ENCODE measurements around the gene ABCC1. TPM values are rescaled to one million over a fixed set of nuclear protein-coding genes. Genes with fewer than 3 reads are reported as not detected.

Gene ABCC1
- total RNA-seq, 1 donor from 2014 or later = 11.6 TPM

DNA sequence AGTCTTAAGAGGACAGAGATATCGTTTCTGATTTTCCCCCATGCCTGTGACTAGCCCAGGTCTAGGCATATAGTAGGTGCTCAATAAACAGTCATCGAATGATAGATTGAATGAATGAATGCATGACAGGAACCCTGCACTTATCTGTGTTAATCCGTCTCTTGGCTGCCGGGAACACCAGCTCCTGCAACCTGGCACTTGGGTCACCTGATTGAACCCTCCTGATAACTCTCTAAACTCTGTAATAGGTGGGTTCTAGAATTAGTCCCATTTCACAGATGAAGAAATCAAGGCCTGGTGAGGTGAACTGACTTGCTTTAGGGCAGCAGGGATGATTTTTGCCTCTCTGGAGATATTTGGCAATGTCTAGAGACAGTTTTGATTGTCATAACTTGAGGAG lies 43.7 kb downstream of the ABCC1 start:
- DNase-seq (ENCODE audit: low spot score) = no peak

DNA sequence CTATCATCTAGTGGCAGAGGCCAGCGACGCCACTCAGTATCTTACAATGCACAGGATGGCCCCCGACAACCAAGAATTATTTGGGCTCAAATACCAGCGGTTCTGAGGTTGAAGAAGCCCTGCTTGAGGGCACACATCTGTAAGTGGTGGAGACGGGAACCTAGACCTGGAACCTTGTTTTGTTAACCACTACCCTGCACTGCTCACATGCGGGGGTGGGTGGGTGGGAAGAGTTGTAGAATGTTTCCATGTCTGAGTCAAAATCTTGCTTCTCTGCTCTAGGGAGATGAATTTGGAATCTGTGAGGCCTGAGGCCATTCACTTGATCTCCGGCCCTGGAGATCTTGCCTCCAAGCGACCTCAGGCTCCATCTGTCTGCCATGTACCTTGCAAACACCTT lies 44.1 kb downstream of the ABCC1 start:
- no peak for DNase-seq (ENCODE audit: low spot score)

DNA sequence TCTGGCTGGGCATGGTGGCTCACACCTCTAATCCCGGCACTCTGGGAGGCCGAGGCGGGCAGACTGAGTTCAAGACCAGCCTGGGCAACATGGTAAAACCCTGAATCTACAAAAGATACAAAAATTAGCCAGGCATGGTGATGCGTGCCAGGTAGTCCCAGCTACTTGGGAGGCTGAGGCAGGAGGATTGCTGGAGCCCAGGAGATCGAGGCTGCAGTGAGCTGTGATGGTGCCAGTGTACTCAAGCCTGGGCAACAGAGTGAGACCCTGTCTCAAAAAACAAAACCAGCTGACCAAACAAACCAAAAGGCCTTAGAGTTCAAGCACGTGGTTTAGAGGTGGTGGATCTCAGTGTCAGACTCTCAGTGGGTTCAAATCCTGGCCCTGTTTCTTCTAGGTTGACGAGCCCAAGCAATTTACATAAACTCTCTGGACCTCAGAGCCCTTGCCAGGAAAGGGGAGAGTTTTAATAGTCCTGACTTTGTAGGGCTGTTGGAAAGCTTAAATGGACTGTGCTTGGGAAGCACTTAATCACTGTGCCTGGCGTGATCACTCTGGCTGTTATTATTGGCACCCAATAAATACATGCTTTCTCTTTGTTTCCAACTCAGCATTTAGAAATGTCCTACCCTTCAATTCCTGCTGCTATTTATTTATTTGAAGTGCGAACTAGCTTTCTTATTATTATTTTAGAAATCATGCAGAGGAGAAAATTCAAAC lies 44.7 kb downstream of the ABCC1 start:
- DNase-seq (ENCODE audit: low spot score) = peak; percentile 28

DNA sequence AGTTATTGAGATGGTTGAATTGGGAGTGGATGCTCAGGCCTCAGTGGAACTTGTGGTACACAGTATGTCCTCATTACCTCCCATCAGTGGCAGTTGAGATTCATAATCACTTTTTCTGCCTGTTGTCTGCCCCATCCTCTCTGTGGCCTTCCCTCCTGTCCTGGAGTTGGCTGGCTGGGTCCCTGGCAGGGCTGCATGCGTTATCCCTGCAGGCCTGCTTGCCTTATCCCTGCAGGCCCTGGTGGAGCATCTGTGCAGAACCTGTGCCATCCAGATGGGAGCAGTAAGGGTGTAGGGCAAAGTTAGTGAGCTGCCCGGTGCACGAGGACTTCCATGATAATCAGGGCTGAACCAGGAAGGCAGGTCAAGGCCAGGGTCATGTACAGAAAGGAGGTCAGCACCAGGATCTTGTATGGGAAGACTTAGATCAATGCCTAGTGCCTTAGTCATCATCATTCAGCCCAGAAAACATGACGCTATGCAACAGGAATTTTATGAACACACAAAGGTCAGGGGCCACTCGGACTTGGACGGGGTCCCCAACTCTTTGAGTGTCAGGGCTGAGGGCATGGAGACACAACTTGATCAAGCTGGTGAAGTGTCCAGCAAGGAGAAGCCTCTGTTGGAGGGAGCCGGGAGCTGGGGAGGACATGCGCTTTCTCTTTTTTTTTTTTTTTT lies 47.2 kb downstream of the ABCC1 start:
- no peak for DNase-seq (ENCODE audit: low spot score)

DNA sequence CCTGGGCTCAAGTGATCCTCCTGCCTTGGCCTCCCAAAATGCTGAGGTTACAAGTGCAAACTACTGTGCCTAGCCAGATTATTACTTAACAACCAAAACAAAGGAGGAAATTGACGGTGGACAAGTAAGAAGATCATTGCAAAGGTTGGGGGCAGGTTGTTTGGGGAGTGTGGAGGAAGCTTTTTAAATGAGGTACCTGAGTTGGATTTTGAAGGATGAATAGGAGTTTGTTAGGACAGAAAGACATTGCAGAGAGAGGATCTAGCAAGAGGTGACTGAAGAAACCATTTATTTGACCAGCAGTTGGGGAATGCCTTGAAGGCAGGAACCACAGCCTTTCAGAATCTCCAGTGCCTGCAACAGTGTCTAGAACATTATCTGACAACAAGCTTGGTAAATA lies 51.3 kb downstream of the ABCC1 start:
- no peak for DNase-seq (ENCODE audit: low spot score)

DNA sequence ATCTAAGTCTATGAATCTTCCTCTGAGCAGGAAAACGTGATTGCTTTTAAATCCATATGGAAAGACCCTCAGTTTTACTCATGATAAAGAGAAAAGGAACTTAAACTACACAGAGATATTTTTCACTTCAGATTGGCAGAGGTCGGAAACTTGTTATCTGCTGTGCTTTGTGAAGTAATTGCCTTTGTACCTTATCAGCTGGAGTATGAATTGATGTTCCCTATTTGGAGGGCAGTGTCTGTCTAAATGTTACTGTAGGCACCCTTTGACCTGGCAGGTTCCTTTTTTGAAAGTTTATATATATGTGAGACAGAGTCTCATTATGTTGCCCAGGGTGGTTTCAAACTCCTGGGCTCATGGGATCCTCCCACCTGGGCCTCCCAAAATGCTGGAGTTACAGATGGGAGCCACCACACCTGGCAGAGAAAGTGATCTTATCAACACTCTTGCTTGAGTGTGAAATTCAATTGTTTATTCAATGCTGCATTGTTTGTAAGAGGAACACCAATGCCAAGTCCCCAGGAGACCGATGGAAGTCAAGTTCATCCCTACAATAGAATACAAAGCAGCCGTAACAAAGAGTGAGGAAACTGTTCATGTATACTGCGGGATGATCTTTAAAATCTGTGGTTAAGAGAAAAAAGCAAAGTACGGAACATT lies 52.3 kb downstream of the ABCC1 start:
- DNase-seq (ENCODE audit: low spot score) = no peak

DNA sequence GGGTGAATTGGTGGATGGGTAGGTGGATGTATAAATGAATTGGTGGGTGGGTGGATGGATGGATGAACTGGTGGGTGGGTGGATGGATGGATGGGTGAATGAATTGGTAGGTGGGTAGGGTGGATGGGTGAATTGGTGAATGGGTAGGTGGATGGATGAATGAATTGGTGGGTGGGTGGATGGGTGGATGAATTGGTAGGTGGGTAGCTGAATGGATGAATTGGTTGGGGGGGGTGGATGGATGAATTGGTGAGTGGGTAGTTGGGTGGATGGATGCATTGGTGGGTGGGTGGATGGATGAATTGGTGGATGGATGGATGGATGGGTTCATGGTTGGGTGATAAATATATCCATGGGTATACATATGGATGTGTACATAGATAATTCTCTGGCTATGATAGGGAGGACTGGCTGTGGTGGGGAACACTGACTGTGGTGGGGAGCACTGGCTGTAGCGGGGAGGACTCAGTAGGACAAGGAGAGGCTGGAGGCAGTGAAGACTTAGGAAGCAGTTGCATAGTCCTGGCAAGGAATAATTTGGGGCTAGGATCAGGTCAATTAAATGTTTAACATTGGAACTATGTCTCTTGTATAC lies 54.4 kb downstream of the ABCC1 start:
- no peak for DNase-seq (ENCODE audit: low spot score)

DNA sequence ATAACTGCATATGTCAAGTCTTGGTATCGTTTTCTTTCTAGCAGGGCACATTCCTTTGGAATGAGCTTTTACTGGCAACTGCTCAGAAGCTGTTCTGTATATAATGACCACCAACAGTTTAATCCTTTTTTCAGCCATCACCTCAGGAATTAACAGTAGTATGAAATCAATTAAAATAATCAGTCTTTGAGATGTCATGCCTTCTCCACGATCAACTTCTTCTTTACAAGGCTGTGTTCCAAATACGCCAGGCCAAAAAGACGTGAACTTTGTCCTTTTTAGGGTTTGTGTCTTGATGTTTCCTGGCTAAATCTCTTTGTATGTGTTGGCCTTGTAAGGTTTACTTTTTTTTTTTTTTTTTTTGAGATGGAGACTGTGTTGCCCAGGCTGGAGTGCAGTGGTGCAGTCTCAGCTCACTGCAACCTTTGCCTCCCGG lies 54.9 kb downstream of the ABCC1 start:
- peak; percentile 55 for DNase-seq (ENCODE audit: low spot score)

DNA sequence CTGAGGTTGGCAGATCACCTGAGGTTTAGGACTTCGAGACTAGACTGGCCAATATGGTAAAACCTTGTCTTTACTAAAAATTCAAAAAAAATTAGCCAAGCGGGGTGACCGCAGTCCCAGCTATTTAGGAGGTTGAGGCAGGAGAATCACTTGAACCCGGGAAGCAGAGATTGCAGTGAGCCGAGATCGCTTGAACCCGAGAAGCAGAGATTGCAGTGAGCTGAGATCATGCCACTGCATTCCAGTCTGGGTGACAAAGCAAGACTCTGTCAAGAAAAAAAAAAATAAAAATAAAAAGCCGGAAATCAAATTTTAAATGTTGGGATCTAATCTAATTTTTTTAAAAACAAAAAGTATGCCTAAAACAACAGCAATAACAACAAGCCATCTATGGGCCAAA lies 56.3 kb downstream of the ABCC1 start:
- DNase-seq (ENCODE audit: low spot score) = no peak

DNA sequence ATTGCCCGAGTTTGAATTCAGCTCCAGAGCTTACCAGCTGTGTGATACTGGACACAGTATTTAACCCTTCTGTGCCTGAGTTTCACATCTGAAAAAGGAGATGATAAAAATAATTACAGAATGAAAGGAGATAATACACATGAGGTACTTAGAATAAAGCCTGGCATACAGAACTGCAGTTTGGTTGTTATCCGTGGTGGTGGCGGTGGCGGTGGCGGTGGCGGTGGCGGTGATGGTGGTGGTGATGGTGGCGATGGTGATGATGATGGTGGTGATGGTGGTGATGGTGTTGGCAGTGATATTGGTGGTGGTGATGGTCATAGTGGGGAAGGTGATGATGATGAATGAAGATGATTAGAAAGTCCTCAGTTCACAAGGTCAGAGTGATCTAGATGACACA lies 57.2 kb downstream of the ABCC1 start:
- no peak for DNase-seq (ENCODE audit: low spot score)

DNA sequence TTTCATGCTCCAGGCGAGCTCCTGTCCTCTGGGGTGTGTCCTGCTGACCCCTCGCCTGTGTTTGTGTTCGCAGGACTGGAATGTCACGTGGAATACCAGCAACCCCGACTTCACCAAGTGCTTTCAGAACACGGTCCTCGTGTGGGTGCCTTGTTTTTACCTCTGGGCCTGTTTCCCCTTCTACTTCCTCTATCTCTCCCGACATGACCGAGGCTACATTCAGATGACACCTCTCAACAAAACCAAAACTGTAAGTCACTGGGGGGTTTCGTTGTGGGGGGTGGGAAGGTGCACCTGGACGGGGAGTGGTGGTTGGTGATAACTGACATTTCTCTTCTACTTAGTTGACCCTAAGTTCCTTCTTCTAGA lies 58.3 kb downstream of the ABCC1 start:
- DNase-seq (ENCODE audit: low spot score) = no peak

DNA sequence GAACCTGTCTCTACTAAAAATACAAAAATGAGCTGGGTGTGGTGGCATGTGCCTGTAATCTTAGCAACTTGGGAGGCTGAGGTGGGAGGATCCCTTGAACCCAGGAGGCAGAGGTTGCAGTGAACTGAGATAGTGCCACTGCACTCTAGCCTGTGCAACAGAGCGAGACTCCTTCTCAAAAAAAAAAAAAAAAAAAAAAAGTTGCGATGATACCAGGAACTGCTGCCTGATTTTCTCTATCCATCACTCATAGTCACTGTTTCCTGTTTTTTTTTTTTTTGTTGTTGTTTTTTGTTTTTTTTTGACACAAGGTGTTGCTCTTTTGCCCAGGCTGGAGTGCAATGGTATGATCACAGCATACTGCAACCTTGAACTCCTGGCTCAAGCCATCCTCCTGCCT lies 59.2 kb downstream of the ABCC1 start:
- no peak for DNase-seq (ENCODE audit: low spot score)

DNA sequence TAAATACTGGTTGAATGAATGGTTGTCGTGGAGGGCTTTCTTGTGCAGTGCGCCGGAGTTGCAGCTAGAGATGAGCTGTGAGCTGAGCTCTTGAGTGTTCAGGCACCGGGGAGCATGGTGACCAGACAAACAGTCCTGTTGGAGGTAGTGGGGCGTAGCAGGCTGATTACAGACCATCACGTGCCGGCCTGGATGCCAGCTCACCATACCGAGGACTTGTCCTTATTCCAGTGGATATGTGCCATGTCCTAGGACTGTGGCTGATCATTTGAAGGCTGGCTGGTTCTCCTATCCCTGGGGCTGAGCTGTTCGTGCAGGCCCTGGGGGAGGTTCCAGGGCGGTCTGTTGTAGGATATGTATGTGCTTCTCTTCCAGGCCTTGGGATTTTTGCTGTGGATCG lies 60.0 kb downstream of the ABCC1 start:
- no peak for DNase-seq (ENCODE audit: low spot score)

DNA sequence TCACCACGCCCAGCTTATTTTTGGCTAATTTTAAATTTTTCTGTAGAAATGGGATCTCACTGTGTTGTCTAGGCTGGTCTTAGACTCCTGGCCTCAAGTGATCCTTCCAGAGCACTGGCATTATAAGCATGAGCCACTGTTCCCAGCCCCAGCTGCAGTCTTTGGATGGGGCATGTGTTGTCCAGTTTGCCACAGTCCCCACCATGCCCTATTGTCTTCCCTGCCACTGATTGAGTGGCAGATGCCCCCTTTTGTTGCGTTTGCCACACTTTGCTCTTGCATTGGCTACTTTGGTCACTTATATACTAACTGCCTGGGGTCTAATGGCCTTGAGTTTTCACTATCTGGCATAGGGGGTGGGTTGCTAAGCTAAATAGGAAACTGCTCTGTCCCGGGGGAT lies 60.8 kb downstream of the ABCC1 start:
- no peak for DNase-seq (ENCODE audit: low spot score)

DNA sequence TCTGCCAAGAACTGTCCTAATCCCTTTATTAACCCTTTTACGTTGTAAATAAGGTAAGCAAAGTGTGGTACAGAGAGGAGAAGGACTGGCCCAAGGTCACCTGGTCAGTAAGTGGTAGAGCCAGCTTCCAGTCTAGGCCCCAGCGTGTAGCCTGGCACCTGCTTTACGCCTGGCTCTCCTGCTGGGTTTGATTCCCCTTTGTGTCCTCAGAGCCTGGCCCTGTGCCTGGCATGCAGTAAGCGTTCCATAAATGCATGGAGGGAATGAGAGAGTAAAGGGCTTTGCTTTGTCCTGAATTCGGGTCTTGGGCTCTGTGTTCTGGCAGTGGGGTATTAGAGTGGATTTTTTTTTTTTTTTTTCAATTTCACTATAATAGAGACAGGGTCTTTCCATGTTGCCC lies 62.7 kb downstream of the ABCC1 start:
- DNase-seq (ENCODE audit: low spot score) = no peak

DNA sequence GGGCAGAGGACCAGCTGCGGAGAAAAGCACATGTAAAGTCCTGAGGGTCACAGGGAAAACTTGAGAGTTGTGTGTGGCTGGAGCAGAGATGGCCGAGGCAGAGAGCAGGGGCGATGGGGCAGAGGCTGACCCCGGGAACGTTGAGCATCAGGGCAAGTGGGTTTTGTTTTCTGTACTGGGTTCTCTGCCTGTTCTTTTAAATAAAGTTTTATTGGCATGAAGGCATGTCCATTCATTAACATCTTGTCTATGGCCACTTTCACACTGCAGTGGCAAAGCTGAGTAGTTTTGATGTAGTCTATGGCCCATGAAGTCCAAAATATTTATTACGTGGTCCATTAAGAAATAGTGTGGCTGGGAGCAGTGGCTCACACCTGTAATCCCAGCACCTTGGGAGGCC lies 64.4 kb downstream of the ABCC1 start:
- no peak for DNase-seq (ENCODE audit: low spot score)

DNA sequence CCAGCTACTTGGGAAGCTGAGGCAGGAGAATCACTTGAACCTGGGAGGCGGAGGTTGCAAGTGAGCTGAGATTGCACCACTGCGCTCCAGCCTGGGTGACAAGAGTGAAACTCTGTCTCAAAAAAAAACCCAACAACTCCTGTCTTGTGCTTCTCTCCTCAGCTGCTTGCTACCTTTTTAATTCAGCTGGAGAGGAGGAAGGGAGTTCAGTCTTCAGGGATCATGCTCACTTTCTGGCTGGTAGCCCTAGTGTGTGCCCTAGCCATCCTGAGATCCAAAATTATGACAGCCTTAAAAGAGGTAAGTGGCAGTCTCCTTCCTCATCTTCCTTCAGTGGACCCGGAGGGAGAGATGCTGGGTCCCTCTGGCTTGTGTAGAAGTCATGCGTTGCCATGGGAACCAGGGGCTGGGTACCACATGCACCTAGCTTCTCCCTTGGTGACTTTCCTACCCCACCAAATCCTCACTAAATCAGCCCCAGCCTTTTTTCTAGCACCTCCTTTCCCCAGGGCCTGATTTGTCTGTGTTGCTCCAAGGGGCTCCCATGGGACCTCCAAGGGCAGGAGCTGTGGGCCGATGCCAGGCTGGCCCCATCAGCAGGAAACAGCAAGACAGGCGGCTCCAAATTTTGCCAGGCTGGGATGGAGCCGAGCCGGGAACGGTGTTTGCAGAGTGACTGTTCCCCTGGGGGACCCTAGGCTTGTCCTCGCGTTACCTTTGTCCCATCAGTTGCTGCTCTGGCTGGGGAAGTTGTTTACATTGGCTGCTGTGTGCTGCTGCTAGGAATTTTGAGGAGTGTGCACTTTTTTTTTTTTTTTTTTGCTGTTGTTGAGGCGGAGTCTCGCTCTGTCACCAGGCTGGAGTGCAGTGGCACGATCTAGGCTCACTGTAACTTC lies 65.2 kb downstream of the ABCC1 start:
- no peak for DNase-seq (ENCODE audit: low spot score)

DNA sequence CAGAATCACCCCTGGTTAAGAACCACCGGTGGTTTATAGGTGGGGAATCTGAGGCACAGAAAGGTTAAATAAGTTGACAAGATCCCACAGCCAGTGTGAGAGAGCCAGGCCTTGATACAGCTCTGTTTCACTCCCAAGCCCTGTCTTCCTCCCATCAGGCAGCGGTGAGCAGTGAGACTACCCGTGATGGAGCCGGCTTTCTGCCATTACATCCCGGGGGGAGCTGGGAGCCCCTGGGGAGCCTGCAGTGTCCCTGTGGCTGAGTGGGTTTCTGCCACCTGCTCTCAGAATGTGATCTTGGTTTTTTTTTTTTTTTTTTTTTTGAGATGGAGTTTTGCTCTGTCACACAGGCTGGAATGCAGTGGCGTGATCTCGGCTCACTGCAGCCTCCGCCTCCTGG lies 66.4 kb downstream of the ABCC1 start:
- DNase-seq (ENCODE audit: low spot score) = no peak

DNA sequence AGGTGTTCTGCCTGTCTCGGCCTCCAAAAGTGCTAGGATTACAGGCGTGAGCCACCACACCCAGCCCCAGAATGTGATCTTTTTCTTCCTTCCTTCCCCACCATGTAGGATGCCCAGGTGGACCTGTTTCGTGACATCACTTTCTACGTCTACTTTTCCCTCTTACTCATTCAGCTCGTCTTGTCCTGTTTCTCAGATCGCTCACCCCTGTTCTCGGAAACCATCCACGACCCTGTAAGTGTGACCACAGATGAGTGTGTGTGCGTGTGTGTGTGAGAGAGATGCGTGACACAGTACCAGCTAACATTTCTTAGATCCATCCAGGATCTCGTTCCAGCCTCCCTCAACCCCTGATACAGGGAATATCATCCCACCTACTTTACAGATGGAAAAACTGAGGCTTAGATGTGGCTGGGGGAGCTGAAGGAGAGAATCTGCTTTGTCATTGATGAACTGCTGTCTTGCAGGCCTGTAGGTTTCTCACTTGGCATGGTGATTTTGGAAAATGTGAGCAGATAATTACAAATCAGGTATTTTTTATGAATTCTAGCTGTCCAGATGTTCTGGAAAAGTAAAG lies 67.1 kb downstream of the ABCC1 start:
- DNase-seq (ENCODE audit: low spot score) = no peak

DNA sequence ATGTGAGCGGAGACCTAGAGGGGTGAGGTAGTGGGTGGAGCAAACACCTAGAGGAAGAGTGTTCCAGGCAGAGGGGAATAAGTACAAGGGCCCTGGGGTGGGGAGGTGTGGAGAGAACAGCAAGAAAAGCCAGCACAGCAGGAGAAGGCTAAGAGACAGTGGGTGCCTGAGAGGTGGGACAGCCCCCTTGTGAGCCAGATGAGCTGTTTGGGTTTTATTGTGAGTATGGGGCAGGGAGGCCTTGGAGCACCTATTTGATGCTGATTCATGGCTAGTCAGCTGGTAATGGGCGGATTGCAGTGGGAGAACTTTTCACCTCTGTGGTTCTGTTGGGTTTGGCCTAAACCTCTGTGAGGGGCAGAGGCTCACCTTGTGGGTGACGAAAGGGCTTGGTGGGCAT lies 68.4 kb downstream of the ABCC1 start:
- DNase-seq (ENCODE audit: low spot score) = no peak

DNA sequence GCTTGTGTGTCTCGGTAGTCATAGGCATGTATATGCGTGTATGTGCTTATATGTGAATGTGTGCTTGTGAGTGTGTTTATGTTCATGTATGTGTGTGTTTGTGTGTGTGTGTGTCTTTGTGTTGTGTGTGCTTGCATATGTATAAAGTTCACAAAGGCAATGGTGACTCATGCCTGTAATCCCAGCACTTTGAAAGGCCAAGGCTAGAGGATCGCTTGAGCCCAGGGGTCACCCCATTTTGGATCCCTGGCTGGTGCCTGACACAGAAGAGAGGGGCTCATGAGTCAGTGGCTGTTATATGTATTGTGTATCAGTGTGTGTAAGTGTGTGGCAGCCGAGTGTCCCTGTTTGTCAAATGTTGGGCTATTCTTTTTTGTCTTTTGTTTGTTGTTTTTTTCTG lies 69.3 kb downstream of the ABCC1 start:
- no peak for DNase-seq (ENCODE audit: low spot score)
